Neuron (in vitro differentiated cells): ENCODE measurements around the gene APRT.
"Not testable (repeated sequence)": the region's sequence is repeated elsewhere in the genome, so short reads cannot be mapped to it uniquely, and the experiment has no call there.

Experiments
- H2AFZ ChIP-seq: one replicate; pipeline ENCODE4 v1.6.1; 2013; ENCODE audit warnings: low read depth, mild to moderate bottlenecking, inconsistent platforms, low read length, moderate library complexity
- H3K27me3 ChIP-seq: one replicate; pipeline ENCODE4 v1.6.1; 2013; ENCODE audit warnings: low read length; ENCODE audit not compliant: insufficient read depth
- H3K36me3 ChIP-seq: one replicate; pipeline ENCODE4 v1.6.1; 2013; ENCODE audit warnings: low read length; ENCODE audit not compliant: insufficient read depth
- H3K4me1 ChIP-seq: one replicate; pipeline ENCODE4 v1.6.1; 2013; ENCODE audit warnings: low read length; ENCODE audit not compliant: insufficient read depth
- H3K4me3 ChIP-seq: 2 replicates; pipeline ENCODE4 v1.5.1; 2013; ENCODE audit warnings: mild to moderate bottlenecking, low read length, moderate library complexity
- H3K9me3 ChIP-seq: one replicate; pipeline ENCODE4 v1.6.1; 2013; ENCODE audit warnings: low read length

Gene APRT

DNA sequence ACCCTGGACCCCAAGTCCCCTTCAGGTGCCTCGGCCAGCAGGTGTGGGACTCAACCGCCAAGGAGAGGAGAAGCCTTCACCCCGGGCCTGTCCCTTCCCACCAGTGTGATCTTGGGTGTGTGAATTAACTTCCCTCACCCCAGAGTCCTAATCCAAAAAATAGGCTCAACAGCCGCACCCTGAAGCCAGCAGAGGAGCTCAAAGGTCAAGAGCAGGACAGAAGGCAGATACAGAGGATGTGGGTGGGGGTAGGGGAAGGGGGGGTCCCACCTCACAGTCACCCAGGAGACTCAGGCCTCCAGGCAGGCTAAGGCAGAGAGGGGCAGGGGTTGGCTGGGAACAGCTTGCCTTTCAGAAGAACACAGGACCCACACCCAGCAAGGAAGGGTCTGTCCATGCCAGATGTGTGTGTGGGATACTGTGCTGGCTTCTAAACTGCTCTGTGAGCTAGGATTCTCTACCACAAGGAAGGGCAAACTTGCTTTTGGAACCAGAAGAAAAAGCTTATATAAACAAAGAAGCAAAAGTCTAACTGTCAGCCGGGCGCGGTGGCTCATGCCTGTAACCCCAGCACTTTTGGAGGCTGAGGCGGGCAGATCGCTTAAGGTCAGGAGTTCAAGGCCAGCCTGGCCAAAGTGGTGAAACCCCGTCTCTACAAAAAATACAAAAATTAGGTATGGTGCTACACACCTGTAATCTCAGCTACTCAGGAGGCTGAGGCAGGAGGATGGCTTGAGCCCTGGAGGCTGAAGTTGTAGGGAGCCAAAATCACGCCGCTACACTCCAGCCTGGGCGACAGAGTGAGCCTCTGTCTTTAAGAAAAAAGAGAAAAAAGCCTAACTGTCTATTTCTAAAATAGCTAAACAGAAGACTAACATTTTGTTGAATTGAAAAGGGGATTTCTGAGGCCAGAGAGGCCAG is 31.3 kb downstream of the APRT start:
- no peaks in the 10 kb centered on the region for H3K4me1 ChIP-seq
- no peaks in the 10 kb centered on the region for H3K9me3 ChIP-seq
- H2AFZ ChIP-seq = no peak overlapping the region
- H3K4me3 ChIP-seq = no peak overlapping the region
- H3K36me3 ChIP-seq = no peaks in the 10 kb centered on the region
- H3K27me3 ChIP-seq = peaks cover 28% of the 10 kb centered on the region

DNA sequence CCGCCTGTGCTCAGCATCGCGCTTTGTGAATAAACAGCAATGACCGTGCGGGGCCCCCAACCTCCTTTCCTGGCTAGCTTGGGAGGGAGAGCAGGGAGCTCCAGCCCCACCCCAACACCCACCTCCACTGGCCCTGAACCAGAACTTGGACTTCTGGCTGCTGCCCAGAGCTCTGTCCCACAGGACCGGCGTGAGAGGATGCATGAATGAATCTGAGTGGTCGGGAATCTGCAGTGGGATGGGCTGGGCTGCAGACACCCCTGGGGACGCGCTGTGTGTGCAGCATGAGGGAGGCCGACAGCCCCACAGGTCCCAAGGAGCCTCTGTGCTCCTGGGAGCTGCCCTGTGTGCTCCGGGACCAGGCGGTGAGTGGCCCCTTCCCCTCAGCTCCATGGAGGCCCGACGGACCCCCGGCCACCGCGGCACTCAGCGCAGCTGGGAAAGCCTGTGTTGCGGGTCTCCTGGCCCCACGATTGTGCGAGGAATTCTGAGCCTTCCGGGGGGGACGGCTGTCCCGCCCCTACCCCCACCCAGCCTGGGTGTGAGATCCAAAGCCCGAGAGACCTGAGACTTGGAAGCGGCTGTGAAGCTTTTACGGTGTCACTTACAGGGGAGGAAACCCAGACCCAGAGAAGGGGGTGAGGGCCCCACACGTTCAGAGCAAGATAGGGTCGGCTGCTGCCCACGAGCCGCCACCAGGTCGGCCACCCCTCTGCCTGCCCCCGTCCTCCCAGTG is 32.2 kb downstream of the APRT start:
- Histone ChIP-seq H2AFZ (no peak overlapping the region), H3K4me3 (no peak overlapping the region), H3K36me3 (no peaks in the 10 kb centered on the region), H3K27me3 (peaks cover 28% of the 10 kb centered on the region), H3K4me1 (no peaks in the 10 kb centered on the region), H3K9me3 (no peaks in the 10 kb centered on the region)

DNA sequence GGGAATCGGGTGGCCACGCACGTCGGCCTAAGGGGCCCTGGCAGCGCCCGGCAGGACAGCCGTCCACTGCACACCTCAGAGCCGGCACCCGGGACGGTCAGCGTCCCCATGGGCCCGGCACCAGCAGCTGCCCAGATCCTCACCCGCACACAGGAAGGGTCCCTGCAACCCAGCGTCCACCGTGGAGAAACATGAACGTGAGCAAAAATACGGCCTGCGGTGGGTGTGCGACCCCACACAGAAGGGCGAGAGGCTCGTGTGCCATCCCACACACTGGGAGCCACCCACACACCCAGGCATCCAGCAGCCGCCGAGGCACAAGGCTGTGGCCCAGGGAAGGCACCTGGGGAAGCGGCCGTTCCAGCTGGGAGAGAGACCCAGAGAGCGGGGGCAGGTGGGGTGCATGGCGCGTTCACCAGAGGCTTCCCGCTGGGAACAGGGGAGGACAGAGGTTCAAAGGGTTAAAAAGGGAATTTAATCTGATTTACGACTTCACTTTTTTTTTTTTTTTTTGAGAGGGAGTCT is 33.1 kb downstream of the APRT start:
- Histone ChIP-seq H3K27me3 (peaks cover 22% of the 10 kb centered on the region), H2AFZ (no peak overlapping the region), H3K36me3 (no peaks in the 10 kb centered on the region), H3K4me1 (peaks cover 4% of the 10 kb centered on the region), H3K9me3 (no peaks in the 10 kb centered on the region), H3K4me3 (no peak overlapping the region)

DNA sequence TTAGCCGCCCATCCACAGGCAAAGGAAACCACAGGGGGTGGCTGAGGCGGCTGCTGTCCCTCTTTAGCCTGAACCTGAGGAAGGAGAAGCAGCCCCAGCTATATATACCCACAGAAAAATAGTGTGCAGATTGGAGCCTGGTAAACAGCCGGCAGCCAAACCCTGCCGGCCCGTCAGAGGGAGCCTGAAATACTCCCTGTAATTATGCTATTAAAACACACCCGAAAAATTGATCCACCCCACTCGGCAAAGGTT is 33.5 kb downstream of the APRT start:
- peaks cover 18% of the 10 kb centered on the region for H3K27me3 ChIP-seq
- no peaks in the 10 kb centered on the region for H3K9me3 ChIP-seq
- no peak overlapping the region for H2AFZ ChIP-seq
- no peaks in the 10 kb centered on the region for H3K36me3 ChIP-seq
- H3K4me1 ChIP-seq = peaks cover 9% of the 10 kb centered on the region
- no peak overlapping the region for H3K4me3 ChIP-seq

DNA sequence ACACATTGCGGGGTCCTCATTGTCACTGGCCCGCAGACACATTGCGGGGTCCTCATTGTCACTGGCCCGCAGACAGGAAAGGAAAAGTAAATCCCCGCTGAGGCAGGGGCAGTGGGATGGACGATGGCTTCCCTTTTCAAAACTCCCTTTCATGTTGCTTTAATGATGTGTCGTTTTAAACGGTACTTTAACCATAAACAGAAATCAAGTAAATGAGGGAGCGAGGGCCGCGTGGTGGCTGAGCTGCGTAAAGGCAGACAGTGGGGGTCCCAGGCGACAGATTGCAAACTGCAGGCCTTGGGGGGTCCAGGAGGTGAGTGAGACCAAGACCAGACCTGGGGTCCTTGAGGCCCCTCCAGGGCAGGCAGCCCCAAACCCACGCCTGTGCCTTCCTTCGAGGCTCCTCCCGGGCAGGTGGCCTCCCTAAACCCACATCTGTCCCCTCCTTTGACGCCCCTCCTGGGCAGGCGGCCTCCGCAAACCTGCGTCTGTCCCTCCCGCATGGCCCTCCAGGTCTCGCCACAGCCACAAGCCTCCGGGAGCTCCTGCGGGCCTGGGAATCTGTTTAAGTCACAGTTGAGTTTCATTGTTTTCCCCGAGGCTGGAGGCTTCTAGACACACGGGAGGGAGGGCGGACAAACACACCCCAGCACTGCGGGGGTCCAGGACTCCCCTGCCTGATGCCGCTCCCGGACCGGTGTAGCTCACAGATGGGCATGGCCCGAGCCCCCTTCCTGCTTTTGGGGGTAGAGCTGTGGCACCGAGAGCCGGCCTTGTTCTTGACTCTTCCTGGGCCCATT is 34.1 kb downstream of the APRT start:
- Histone ChIP-seq H3K27me3 (peaks cover 13% of the 10 kb centered on the region), H3K9me3 (no peaks in the 10 kb centered on the region), H3K36me3 (no peaks in the 10 kb centered on the region), H2AFZ (no peak overlapping the region), H3K4me1 (peaks cover 12% of the 10 kb centered on the region), H3K4me3 (no peak overlapping the region)

DNA sequence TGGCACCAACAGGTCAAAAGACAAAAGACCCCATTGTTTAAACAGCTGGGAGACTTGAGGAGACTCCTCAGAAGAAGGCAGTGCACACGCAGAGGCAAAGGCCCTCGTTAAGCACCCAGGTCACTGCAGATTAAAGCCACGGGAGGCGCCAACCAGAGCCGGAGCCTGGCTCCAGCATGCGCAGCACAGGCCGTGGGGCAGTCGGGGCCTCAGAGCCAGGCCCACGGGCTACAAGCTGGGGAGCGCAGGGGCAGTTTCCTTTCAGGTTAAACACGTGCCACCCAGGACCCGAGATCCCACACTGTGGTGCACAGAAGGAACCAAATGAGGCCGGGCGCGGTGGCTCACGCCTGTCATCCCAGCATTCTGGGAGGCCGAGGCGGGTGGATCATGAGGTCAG is 35.9 kb downstream of the APRT start:
- Histone ChIP-seq H3K36me3 (no peaks in the 10 kb centered on the region), H3K4me3 (no peak overlapping the region), H3K9me3 (no peaks in the 10 kb centered on the region), H3K4me1 (peaks cover 15% of the 10 kb centered on the region), H2AFZ (no peak overlapping the region), H3K27me3 (no peaks in the 10 kb centered on the region)

DNA sequence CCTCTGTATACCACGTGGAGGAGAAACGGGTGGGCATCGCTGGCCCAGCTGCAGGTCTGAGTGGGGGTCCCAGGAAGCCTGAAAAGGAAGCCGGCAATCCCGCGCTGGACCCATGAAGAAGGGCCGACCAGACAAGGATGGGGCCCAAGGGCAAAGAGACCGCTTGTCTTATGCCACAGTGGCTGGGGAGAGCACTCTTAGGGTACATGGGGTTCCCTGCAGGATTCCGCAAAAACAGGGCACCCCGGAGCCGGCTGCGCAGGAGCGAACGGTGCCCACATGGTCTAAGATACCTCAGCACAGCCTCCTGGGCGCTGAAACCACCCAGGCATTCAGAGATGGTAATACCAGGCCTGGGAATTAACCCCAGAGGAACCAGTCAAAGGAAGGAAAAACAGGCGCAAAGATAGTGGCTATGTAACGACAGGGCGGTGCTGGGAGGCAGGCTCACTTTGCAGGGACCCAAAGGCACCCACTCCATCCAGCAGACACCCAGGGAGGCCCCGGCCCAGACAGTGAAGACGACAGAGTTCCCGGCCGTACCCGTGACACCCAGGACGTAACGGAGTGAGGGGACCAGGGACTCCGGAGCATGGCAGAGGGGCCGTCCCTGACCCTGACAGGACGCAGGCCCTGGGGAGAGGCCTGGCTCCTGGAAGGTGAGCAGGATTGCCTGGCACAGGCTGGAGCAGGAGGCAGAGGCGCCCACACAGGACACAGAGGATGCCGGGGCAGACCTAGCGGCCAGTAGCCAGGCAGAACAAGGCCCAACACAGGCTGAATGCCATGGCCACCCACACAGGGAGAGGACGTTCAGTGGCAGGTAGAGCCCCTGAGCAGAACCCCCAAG is 37.0 kb downstream of the APRT start:
- no peaks in the 10 kb centered on the region for H3K9me3 ChIP-seq
- peaks cover 17% of the 10 kb centered on the region for H3K4me1 ChIP-seq

DNA sequence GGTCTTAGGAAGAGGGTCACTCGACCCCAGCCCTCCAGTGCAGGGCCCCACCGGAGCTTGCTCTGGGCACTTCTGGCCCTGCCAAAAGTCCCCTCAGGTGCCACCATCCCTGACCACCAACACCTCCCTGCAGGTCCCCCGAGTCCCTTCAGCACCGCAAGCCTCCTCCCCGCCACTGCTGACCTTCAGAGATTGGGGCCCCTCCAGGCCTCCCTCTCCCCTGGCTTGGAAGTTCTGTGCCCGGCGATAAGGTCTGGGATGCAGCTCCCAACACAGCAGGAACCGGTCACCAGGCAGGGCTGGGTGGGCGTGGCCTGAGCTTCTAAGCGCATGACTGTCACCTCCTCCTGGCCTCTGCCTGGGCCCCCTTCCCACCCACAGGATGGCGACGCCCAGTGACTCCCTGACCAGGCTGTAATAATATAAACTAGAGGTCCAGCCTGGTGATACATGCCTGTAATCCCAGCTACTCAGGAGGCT is 37.9 kb downstream of the APRT start:
- Histone ChIP-seq H3K4me1 (peaks cover 17% of the 10 kb centered on the region), H3K9me3 (no peaks in the 10 kb centered on the region), H3K27me3 (no peaks in the 10 kb centered on the region), H2AFZ (no peak overlapping the region), H3K36me3 (no peaks in the 10 kb centered on the region), H3K4me3 (no peak overlapping the region)

More for the DNA sequence above, 37.0 kb downstream of the APRT start:
- Histone ChIP-seq H3K4me3 (no peak overlapping the region), H3K27me3 (no peaks in the 10 kb centered on the region), H3K36me3 (no peaks in the 10 kb centered on the region), H2AFZ (no peak overlapping the region)

DNA sequence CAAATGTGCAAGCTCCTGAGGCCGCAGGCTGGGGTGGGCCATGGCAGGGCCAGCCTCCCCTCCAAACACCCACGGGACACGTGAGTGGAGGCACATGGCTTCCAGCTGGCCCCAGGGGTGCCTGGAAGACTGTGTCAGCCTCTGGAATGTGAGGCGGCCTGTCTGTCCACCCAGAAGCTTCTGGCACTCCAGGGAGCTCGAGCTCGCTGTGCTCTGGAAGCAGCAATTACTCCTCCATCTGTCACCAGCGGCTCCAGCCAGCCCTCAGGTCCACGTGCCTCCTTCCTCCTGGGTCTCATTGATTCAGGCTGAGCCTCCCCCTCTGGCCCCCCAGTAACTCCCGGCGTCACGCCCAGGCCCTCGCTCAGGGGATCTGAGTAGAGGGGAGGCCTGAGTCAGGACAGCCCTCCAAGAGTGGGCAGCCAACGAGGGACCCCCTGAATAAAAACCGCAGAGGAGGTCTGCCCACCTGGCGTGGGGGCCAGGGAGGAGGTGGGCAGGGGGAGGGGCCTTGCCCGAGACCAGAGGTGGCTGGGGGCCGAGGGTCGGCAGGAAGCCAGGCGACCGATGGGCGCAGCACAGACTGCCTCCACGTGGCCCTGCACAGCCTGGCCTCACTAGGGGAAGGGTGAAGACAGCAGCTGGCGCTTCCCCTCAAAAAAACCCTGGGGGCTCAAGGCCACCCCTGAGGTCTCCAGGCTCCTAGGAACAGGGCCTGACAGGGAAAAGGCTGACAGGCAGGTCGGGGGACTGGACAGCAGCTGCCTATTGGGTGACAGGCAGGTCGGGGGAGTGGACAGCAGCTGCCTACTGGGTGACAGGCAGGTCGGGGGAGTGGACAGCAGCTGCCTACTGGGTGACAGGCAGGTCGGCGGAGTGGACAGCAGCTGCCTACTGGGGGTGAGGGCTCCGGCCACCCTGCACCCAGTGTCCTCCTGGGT is 38.6 kb downstream of the APRT start:
- Histone ChIP-seq H3K9me3 (no peaks in the 10 kb centered on the region), H3K4me3 (no peak overlapping the region), H3K27me3 (no peaks in the 10 kb centered on the region), H3K4me1 (peaks cover 19% of the 10 kb centered on the region), H2AFZ (no peak overlapping the region), H3K36me3 (no peaks in the 10 kb centered on the region)

DNA sequence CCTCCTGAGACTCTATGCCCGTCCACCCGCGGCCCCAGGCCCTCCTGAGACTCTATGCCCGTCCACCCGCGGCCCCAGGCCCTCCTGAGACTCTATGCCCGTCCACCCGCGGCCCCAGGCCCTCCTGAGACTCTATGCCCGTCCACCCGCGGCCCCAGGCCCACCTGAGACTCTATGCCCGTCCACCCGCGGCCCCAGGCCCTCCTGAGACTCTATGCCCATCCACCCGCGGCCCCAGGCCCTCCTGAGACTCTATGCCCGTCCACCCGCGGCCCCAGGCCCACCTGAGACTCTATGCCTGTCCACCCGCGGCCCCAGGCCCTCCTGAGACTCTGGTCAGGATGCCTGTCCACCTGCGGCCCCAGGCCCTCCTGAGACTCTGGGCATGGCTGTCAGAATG is 39.9 kb downstream of the APRT start:
- peaks cover 22% of the 10 kb centered on the region for H3K4me1 ChIP-seq
- H3K9me3 ChIP-seq, H3K27me3 ChIP-seq, H2AFZ ChIP-seq, H3K36me3 ChIP-seq, H3K4me3 ChIP-seq: not testable (repeated sequence)

DNA sequence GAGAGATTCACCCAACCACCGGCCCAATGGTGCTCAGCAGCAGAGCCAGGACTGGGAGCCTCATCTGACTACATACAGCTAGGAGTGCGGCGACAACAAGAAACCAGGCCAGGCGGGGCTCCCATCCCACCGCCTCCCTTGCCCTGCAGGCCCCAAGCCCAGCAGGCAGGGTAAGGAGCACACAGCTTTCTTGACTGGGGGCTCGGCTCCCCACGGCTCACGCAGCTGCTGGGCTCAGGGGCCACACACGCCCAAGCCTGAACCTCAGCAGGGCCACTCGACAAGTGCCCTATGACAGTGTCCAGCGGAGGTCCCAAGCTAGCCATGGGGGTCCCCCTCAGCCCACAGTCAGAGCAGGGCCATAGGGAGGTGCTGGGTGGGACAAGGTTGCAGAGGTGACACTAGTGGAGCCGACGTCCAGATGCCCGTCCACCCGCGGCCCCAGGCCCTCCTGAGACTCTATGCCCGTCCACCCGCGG is 40.4 kb downstream of the APRT start:
- Histone ChIP-seq H3K36me3 (no peaks in the 10 kb centered on the region), H3K27me3 (no peaks in the 10 kb centered on the region), H3K4me3 (no peak overlapping the region), H2AFZ (no peak overlapping the region), H3K4me1 (peaks cover 22% of the 10 kb centered on the region), H3K9me3 (no peaks in the 10 kb centered on the region)
